VCaP (cell line): ENCODE measurements around the gene OPN1LW.
"Not testable (repeated sequence)": the region's sequence is repeated elsewhere in the genome, so short reads cannot be mapped to it uniquely, and the experiment has no call there.

Source experiments
- H3K27ac ChIP-seq: fragments of 450-650 bp; 2 replicates; pipeline ENCODE4 v1.5.1; 2017

The OPN1LW gene

GRCh38 chrX:154164902-154165301, 20.9 kb downstream of the OPN1LW start:
- H3K27ac ChIP-seq: not testable (repeated sequence)

GRCh38 chrX:154168384-154168783, 24.3 kb downstream of the OPN1LW start:
- H3K27ac ChIP-seq: not testable (repeated sequence)

GRCh38 chrX:154172535-154172943, 28.5 kb downstream of the OPN1LW start:
- H3K27ac ChIP-seq: not testable (repeated sequence)

GRCh38 chrX:154174356-154174755, 30.3 kb downstream of the OPN1LW start:
- not testable (repeated sequence) for H3K27ac ChIP-seq

GRCh38 chrX:154182296-154182695, 38.3 kb downstream of the OPN1LW start, which contains the start of gene OPN1MW:
TSS of gene OPN1MW (plus strand) at chrX:154182596. CDS start at chrX:154182678, 82 bp downstream.
- H3K27ac ChIP-seq: not testable (repeated sequence)

- H3K27ac ChIP-seq: not testable (repeated sequence)
Measured at GRCh38 chrX:154183794-154184193, 39.8 kb downstream of the OPN1LW start.

- not testable (repeated sequence) for H3K27ac ChIP-seq
Measured at GRCh38 chrX:154192846-154193245, 48.8 kb downstream of the OPN1LW start.

- H3K27ac ChIP-seq: not testable (repeated sequence)
Measured at GRCh38 chrX:154194316-154194715, 50.3 kb downstream of the OPN1LW start.

- not testable (repeated sequence) for H3K27ac ChIP-seq
Measured at GRCh38 chrX:154196466-154196865, 52.4 kb downstream of the OPN1LW start.
